Glutamatergic neuron (in vitro differentiated cells): ENCODE data around the gene TBC1D2B. TPM values are rescaled to one million over a fixed set of nuclear protein-coding genes. Genes with fewer than 3 reads are reported as not detected.

Source experiments
- total RNA-seq: library from RNA; stranded (reverse); fragmentation: NEBNext Ultra II Directional; extraction: Animal tissue kit (Norgen Biotek cat#: 25700); gene quantifications from one replicate; pipeline ENCODE4 v1.2.1, GENCODE V29; 2021; ENCODE audit not compliant: unreplicated experiment

Gene TBC1D2B
- total RNA-seq, 1 donor from 2014 or later = 45.3 TPM

Other genes with a start within 250 kb of the TBC1D2B start
- not detected for gene SH2D7, start 14.8 kb upstream of the TBC1D2B start, total RNA-seq
- gene CIB2, start 53.7 kb upstream of the TBC1D2B start, total RNA-seq = 131 TPM
- gene IDH3A, start 71.7 kb upstream of the TBC1D2B start, total RNA-seq = 40.2 TPM
- not detected for gene ACSBG1, start 156.9 kb upstream of the TBC1D2B start, total RNA-seq
- gene DNAJA4, start 186.9 kb upstream of the TBC1D2B start, total RNA-seq = 2.4 TPM
- 43.9 TPM for gene SKIC8, start 221.9 kb upstream of the TBC1D2B start, total RNA-seq